Adrenal gland (tissue), 5 donors: ENCODE results near the gene AGAP3.

Source experiments
- POLR2A ChIP-seq, 2 donors: fragments of 450-650 bp; IDR thresholded peaks; one replicate each; pipeline ENCODE4 v1.6.1; 2017; ENCODE audit warnings: antibody characterized with exemption in 2 of 2, mild to moderate bottlenecking in 2 of 2, moderate library complexity in 1 of 2
- TF ChIP-seq, protein P1 (sequence below), 6 experiments: fragments of 450-650 bp in 4 of 6; fragments of 200-600 bp in 2 of 6; sonication (generic) in 1 of 6; IDR thresholded peaks; 1 replicate in 5 of 6; 2 replicates in 1 of 6; pipeline versions ENCODE4 v1.5.1 to v1.8.0; 2016 to 2021; ENCODE audit warnings: antibody characterized with exemption in 6 of 6, mild to moderate bottlenecking in 2 of 6, moderate library complexity in 1 of 6
- donor health status: DM: no; HTN: no; CAD: no.

- TF ChIP-seq, protein P1, sequence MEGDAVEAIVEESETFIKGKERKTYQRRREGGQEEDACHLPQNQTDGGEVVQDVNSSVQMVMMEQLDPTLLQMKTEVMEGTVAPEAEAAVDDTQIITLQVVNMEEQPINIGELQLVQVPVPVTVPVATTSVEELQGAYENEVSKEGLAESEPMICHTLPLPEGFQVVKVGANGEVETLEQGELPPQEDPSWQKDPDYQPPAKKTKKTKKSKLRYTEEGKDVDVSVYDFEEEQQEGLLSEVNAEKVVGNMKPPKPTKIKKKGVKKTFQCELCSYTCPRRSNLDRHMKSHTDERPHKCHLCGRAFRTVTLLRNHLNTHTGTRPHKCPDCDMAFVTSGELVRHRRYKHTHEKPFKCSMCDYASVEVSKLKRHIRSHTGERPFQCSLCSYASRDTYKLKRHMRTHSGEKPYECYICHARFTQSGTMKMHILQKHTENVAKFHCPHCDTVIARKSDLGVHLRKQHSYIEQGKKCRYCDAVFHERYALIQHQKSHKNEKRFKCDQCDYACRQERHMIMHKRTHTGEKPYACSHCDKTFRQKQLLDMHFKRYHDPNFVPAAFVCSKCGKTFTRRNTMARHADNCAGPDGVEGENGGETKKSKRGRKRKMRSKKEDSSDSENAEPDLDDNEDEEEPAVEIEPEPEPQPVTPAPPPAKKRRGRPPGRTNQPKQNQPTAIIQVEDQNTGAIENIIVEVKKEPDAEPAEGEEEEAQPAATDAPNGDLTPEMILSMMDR (IDR thresholded peaks at IDR 0.05): no peak
- TF ChIP-seq POLR2A (IDR thresholded peaks at IDR 0.05): no peak
Measured at GRCh38 chr7:151124899-151125399, 38.7 kb downstream of the AGAP3 start.
